GM19455 (cell line): ENCODE results near the gene FXYD4.
"Not testable (repeated sequence)": the region's sequence is repeated elsewhere in the genome, so short reads cannot be mapped to it uniquely, and the experiment has no call there.

ENCODE experiments used
- ATAC-seq: cut with Tn5 transposase; IDR thresholded peaks from one replicate; pipeline ENCODE4 v1.9.1; 2021; ENCODE audit not compliant: unreplicated experiment

Gene FXYD4, protein sequence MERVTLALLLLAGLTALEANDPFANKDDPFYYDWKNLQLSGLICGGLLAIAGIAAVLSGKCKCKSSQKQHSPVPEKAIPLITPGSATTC

DNA sequence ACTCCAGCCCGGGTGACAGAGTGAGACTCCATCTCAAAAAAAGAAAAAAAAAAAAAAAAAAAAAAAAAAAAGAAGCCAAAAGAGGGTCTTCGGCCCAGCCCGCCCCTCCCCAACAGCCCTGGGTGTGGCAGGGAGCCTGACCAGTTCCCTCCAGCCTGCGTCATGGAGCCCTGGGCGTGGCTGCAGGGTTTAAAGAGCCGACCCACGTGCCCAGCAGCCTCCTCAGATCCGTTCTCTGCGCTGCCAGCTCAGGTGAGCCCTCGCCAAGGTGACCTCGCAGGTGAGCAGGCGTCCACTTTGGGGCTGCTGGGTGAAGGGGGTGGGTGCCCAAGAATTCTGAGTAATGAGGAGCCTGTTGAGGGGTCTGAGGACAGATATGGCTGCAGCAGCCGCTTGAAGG is at the start of gene FXYD4:
Gene FXYD4, plus strand, starts transcription at position 219 of the 400 bp plus-strand sequence. CDS start 2,111 bp downstream, outside the sequence.
- ATAC-seq: no peak

DNA sequence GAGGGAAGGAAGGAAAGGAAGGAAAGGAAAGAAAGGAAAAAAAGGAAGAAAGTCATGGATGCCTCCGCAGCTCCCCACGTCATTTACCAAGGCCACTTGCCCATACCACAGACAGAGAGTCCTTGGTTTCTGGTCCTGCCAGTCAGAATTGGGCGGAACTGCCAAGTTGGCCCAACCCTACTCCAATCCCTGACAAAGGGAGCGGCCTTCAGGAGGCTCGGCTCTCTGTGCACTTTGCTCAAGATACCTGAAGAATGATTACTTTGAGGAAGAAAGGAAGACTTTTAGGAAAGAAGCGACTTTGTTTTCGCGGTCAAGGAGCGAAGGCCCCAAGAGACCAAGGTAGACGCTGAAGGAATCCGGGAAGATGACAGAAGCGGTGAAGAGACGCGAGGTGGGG is 49.1 kb upstream of the FXYD4 start:
- ATAC-seq: no peak

DNA sequence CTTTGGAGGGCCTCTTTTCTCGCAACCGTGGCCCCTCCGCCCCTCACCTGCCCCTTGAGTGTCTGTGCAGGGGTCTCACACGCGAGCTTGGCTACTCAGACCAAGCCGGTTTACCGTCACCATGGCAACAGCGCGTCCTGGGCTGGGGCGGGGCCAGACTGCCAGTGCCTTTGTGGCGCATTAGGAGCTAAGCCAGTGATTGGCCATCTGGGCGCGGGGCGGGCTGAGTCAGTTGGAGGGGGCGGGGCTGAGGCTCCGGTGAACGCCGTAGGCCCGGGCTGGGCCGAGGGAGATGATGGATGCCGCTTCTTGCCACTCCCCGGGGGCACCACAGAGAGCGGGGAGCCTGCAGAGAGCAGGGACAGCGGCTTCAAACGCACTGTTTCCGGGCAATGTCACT is 48.7 kb upstream of the FXYD4 start:
- no peak for ATAC-seq

DNA sequence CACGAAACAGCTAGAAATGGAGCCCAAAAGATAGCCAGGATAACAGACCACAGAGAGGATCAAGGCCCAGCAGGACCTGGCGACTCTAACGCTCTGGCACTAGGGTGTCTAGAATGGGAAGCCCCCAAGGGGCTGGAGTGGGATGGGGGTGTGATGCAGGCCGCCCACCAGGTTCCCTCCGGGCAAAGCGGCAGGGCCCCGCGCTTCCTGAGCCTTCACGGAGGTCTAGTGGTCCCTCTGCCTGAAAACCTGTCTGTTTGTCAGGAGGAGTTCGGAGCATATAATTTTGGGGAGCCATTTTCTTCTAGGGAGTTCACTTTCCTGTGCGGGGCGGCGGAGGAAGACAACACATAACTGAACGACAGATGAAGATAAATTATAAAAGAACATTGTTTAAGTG is 48.2 kb upstream of the FXYD4 start:
- ATAC-seq: no peak

DNA sequence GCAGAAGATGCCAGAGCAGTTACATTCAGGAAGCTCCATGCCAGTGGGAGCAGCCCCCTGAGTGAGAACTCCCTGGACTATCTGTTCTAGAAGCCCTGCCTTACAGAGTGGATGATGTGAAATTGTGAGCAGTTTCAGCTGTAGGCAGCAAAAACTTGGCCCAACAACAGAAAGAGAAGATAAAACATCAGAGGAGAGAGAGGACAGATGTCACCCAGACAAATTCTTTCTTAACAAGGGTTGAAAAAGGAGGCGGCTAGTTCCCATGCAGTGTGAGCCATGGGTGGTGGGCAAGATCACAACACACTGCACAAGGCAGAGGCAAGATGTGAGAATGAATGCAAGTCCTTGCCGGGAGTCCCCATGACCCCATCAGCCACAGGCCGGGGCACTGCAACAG is 46.6 kb upstream of the FXYD4 start:
- no peak for ATAC-seq

DNA sequence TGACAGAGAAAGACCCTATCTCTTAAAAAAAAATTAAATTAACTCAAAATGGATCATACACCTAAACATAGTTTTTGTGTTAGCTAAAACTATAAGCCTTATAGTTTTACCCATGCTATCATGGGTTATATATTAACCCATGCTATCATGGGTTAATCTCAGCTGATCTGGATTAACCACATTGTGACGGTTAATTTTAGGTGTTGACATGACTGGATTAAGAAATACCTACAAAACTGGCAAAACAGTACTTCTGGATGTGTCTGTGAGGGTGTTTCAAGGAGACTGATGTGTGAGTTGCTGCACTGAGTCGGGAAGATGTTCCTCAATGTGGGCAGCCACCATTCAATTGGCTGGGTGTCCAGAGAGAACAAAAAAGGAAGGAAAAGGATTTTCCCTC is 44.3 kb upstream of the FXYD4 start:
- no peak for ATAC-seq

DNA sequence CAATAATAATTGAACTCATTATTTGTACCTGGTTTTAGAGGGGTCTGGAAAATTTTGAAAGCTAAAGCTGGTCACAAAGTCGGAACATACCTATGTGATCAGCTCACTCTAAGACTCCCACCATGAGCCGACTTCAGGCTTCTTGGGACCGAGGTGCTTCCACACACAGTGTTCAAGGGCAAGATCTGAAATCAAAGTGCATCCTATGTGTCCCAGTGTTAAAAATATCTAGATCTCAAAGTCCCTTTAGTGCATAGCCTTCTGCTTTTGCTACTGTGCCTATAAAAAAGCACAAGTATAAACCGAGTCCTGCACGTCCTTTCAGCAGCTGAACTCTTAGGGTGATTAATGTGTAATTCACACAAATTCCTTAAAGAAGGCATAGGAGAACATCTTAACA is 43.5 kb upstream of the FXYD4 start:
- ATAC-seq: no peak

DNA sequence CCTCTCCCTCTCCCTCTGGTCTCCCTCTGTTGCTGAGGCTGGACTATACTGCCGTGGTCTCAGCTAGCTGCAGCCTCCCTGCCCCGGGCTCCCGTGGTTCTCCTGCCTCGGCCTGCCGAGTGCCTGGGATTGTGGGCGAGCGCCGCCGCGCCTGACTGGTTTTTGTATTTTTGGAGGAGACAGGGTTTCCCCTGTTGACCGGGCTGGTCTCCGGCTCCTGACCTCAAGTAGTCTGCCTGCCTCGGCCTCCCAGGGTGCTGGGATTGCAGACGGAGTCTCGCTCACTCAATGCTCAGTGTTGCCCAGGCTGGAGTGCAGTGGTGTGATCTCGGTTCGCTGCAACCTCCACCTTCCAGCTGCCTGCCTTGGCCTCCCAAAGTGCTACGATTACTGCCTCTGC is 42.6 kb upstream of the FXYD4 start:
- not testable (repeated sequence) for ATAC-seq

DNA sequence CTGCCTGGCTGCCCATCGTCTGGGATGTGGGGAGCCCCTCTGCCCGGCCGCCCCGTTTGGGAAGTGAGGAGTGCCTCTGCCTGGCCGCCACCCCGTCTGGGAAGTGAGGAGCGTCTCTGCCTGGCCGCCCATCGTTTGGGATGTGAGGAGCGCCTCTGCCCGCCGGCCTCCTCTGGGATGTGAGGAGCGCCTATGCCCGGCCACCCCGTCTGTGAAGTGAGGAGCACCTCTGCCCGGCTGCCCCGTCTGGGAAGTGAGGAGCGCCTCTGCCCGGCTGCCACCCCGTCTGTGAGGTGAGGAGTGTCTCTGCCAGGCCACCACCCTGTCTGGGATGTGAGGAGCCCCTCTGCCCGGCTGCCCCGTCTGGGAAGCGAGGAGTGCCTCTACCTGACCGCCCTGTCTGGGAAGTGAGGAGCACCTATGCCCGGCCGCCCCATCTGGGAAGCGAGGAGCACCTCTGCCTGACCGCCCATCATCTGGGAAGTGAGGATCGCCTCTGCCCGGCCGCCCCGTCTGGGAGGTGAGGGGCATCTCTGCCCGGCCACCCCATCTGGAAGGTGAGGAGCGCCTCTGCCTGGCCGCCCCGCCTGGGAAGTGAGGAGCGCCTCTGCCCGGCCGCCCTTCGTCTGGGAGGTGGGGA is 42.1 kb upstream of the FXYD4 start:
- ATAC-seq: not testable (repeated sequence)

DNA sequence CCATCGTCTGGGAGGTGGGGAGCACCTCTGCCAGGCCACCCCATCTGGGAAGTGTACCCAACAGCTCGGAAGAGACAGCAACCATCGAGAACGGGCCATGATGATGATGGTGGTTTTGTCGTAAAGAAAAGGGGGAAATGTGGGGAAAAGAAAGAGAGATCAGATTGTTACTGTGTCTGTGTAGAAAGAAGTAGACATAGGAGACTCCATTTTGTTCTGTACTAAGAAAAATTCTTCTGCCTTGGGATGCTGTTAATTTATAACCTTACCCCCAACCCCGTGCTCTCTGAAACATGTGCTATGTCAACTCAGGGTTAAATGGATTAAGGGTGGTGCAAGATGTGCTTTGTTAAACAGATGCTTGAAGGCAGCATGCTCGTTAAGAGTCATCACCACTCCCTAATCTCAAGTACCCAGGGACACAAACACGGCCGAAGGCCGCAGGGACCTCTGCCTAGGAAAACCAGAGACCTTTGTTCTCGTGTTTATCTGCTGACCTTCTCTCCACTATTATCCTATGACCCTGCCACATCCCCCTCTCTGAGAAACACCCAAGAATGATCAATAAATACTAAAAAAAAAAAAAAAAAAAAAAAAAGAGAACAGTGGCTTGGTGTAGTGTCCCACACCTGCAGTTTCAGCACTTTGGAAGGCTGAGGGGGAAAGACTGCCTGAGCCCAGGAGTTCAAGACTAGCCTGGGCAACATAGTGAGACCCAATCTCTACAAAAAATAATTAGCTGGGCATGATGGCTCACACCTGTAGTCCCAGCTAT is 41.2 kb upstream of the FXYD4 start:
- not testable (repeated sequence) for ATAC-seq

DNA sequence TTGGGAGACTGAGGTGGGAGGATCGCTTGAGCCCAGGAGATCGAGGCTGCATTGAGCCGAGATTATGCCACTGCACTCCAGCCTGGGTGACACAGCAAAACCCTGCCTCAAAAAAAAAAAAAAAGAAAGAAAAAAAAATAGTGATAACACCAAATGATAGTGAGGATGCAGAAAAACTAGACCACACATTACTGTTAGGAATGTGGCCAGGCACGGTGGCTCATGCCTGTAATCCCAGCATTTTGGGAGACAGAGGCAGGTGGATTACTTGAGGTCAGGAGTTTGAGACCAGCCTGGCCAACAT is 40.7 kb upstream of the FXYD4 start:
- ATAC-seq: not testable (repeated sequence)

DNA sequence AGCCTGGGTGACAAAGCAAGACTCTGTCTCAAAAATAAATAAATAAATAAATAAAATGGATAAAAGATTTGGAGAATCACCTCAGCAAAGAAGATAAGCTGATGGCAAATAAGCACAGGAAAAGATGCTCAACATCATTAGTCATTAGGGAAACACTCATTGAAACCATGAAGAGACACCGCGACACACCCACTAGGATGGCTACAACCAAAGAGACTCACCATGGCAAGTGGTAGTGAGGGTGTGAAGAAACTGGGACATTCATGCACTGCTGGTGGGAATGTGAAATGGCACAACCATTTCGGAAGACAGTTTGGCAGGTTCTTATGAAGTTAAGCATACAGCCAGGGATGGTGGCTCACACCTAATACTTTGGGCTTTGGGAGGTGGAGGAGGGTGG is 37.8 kb upstream of the FXYD4 start:
- ATAC-seq: no peak

DNA sequence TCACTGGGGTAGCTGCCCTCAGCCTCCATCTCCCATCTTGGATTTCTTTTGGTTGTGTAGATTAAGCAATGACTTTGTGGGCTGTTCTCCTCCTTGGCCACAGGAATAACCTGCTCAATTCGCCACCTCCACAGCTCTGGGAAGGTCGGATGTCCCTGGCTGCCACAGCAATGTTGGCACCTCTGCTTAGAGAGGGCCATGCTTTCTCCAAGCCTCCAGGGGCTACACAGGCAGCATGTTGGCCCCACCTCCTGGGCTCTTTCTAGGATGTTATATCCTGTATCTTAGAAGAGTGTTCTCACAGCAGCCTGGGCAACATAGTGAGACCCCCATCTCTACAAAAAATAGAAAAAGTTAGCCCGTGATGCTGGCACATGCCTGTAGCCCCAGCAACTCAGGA is 35.4 kb upstream of the FXYD4 start:
- ATAC-seq: no peak

DNA sequence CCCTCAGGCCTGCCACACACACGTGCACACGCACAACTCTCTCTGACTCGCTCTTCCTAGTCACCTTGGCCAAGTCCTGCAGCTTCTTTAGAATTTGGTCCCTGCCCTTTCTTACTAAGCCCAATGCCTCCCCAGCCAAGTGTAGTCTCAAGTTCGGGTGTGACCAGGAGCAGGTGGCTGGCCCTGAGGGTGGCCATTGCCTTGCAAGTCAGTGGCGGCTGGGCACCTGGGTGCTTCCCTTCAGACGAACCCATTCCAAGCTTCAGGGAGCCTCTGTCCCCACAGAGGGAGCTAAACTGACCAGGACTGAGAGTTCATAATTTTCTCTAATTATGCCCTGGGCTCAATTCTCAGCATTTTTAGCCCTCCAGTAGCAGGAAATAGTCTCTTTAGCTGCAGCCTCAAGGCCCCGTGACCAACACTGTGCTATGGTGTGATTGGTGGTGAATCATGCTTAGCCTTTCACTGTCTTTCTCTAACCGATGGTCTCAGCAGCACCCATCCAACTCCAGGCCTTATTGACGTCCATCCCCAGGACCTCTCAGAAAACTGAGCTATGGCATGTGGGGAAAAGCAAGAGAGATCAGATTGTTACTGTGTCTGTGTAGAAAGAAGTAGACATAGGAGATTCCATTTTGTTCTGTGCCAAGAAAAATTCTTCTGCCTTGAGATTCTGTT is 34.7 kb upstream of the FXYD4 start:
- no peak for ATAC-seq

DNA sequence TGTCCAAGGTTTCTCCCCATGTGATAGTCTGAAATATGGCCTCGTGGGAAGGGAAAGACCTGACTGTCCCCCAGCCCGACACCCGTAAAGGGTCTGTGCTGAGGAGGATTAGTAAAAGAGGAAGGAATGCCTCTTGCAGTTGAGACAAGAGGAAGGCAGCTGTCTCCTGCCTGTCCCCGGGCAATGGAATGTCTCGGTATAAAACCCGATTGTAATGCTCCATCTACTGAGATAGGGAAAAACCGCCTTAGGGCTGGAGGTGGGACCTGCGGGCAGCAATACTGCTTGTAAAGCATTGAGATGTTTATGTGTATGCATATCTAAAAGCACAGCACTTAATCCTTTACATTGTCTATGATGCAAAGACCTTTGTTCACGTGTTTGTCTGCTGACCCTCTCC is 33.9 kb upstream of the FXYD4 start:
- ATAC-seq: not testable (repeated sequence)

DNA sequence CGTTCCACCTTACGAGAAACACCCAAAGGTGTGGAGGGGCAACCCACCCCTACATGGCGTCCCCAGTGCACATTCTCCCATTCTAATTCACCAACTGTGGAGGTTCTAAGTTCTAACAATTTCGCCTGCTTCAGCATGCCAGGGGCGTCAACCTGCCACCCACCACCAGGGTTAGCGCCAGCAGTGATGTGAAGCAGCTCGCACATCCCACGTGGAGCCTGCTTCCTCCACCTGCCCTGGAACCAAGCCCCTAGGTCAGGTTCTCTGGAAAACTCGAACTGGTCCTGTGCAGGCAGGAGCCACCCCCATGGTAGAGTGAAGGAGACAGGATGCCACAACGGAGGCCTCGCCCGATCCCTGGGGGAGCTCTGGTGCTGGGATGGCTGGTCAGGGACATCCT is 33.3 kb upstream of the FXYD4 start:
- ATAC-seq: no peak

DNA sequence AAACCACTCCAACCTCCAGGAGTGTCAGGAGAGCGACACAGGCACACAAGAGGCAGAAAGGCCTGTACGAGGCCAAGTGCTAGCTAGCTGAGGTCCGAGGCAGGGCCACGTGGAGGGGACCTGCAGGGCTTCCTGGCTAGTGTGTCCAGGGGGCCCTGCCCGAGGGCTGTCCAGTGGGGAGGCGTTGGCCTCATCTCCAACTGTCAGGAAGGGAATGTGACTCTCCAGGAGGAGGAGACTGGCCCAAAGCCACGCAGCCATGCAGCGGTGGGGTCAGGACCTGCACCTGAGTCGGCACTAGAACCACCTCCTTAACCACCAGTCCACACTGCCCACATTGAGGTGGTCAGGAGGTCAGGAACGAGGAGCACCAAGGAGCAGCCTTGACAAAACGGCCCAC is 32.3 kb upstream of the FXYD4 start:
- no peak for ATAC-seq

DNA sequence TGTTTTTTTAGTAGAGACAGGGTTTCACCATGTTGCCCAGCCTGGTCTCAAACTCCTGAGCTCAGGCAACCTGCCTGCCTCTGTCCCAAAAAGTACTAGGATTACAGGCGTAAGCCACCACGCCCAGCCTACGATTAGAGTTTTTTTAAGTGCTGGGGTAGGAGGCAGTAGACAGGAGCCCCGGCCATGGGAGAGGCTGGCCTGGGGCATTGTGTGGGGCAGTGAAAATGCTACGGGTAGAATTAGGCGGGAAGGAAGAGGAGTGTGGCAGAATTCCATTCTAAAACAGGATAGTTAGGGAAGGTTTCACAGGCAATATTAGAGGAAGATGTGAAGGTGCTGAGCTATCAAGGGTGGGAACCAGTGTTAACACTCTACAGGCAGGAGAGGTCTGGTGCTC is 31.3 kb upstream of the FXYD4 start:
- no peak for ATAC-seq

DNA sequence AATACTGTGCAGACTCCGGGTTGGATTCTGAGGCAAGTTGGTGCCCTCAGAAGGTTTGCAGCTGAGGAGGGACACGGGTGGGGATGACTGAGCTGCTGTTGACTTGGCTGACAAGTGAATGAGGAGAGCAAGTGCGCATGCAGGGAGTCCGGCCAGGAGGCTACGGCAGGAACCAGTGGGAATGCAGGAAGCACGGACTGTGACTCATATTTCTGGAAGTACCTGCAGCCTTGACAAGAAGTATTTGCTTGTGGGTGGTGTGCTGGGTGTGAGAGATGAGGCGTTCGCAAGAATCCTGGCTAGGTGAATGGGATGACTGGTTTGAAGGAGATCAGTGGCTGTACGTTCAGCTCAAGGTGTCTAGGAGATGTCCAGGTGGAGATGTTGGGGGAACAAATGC is 30.8 kb upstream of the FXYD4 start:
- no peak for ATAC-seq

DNA sequence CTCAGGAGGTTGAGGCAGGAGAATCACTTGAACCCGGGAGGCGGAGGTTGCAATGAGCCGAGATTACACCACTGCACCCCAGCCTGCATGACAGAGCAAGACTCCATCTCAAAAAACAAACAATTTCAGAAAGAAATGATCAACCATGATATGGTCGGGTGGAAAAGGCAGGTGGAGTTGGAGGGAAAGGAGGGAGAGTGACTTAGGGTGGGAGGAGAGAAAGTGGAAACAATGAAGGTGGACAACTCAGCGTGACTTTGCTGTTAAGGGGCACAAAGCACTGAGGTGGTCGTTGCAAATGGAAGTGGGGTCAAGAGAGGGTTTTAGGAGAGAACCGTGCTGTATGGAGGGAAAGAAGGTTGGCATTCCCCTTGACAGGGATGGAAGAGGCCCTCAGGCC is 30.0 kb upstream of the FXYD4 start:
- no peak for ATAC-seq

DNA sequence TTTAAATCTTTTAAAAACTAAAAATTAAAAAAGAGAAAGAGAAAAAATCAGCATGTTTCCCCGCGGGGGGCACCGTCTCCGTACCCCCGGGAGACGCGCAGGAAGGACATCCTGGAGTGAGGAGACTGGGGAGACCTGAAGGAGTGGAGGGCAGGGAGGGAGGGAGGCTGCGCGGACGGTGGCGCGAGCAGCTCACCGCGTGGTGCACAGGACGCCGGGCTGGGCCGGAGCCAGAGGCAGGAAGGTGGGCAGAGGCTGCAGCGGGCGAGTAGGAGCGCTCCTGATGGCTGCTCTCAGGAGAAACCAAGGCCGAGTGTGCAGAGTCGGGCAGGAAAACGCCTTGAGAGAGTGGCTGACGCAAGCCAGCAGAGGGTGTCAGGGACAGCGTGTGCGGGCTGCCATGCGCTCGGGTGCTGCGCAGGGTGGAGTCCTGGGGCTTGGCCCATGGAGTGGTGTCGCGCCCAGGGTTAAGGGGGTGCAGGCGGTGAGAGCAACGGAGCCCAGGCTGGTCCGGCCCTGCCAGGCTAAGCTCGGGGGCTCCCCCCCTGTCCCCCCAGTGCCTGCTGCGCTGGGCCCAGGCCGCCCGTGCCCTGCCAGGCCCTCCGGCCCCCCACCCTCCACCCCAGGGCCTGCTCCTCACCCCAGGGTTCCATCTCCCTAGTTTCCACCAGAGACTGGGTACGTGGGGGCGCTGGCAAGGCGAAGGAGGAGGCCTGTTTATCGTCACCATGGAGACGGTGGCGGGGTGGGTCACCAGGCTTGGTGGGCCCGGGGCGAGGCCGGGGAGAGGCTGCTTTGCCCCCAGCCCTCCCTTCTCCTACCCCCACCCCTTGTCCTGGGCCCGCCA is 28.9 kb upstream of the FXYD4 start:
- no peak for ATAC-seq
